WTC11 (cell line): ENCODE results near the gene HMGXB4. TPM values are rescaled to one million over a fixed set of nuclear protein-coding genes. Genes with fewer than 3 reads are reported as not detected.

Experiments
- ATAC-seq: fragments of 200-7000 bp; cut with Tn5 transposase; 2 replicates; pipeline ENCODE4 v1.10.0; 2021; ENCODE audit warnings: mild to moderate bottlenecking, moderate library complexity
- CTCF ChIA-PET: fragments of 300-600 bp; sonication (Branson Sonifier 250); formaldehyde crosslinking; loops from one replicate; lab custom pipeline; 2021; ENCODE audit warnings: antibody characterized with exemption; lab: Charles Lee
- POLR2A ChIA-PET: fragments of 350-600 bp; sonication (Branson Sonifier 250); formaldehyde crosslinking; loops from one replicate; lab custom pipeline; 2021; ENCODE audit warnings: antibody characterized with exemption; lab: Charles Lee
- DNase-seq: peaks from one replicate; pipeline ENCODE4 v3.0.0; 2021; ENCODE audit warnings: low spot score
- H3K27ac Mint-ChIP-seq: 2 replicates; pipeline ENCODE4 v1.8.0; 2021; ENCODE audit warnings: mixed read lengths
- H3K27me3 Mint-ChIP-seq: 2 replicates; pipeline ENCODE4 v1.8.0; 2021; ENCODE audit warnings: low read depth, mild to moderate bottlenecking, moderate library complexity, mixed read lengths
- H3K36me3 Mint-ChIP-seq: 2 replicates; pipeline ENCODE4 v1.8.0; 2021; ENCODE audit warnings: mixed read lengths
- H3K4me1 Mint-ChIP-seq: 2 replicates; pipeline ENCODE4 v1.8.0; 2022; ENCODE audit warnings: mixed read lengths
- H3K4me3 Mint-ChIP-seq: 2 replicates; pipeline ENCODE4 v1.8.0; 2021; ENCODE audit warnings: mild to moderate bottlenecking, moderate library complexity, mixed read lengths
- H3K9me3 Mint-ChIP-seq: 2 replicates; pipeline ENCODE4 v1.8.0; 2021; ENCODE audit warnings: mixed read lengths
- CREB1 ChIP-seq: sonication (generic); formaldehyde crosslinking; IDR thresholded peaks from 2 replicates; pipeline ENCODE4 v1.8.0; 2023; ENCODE audit warnings: mild to moderate bottlenecking, missing genetic modification reagents
- CTCF ChIP-seq: fragments of 200-600 bp; IDR thresholded peaks from 2 replicates; pipeline ENCODE4 v1.8.0; 2022; ENCODE audit warnings: antibody characterized with exemption
- ETV6 ChIP-seq: sonication (generic); formaldehyde crosslinking; IDR thresholded peaks from 2 replicates; pipeline ENCODE4 v1.8.1; 2022; ENCODE audit warnings: mild to moderate bottlenecking, missing genetic modification reagents
- FOXJ3 ChIP-seq: sonication (generic); formaldehyde crosslinking; IDR thresholded peaks from 2 replicates; pipeline ENCODE4 v1.9.0; 2021; ENCODE audit warnings: missing genetic modification reagents, mild to moderate bottlenecking, borderline replicate concordance
- FOXK1 ChIP-seq: sonication (generic); formaldehyde crosslinking; IDR thresholded peaks from 2 replicates; pipeline ENCODE4 v1.8.0; 2022; ENCODE audit warnings: mild to moderate bottlenecking, moderate library complexity, missing genetic modification reagents
- FOXP1 ChIP-seq: sonication (generic); formaldehyde crosslinking; IDR thresholded peaks from 2 replicates; pipeline ENCODE4 v1.8.0; 2022; ENCODE audit warnings: missing genetic modification reagents, mild to moderate bottlenecking, moderate library complexity, borderline replicate concordance
- HMGA2 ChIP-seq: fragments of 250-450 bp; sonication (Bioruptor Pico); IDR thresholded peaks from 2 replicates; pipeline ENCODE4 v1.4.0; 2021; ENCODE audit warnings: mild to moderate bottlenecking, moderate library complexity
- IRF1 ChIP-seq: sonication (generic); formaldehyde crosslinking; IDR thresholded peaks from 2 replicates; pipeline ENCODE4 v1.8.0; 2023; ENCODE audit warnings: missing genetic modification reagents
- IRF2 ChIP-seq: sonication (generic); formaldehyde crosslinking; IDR thresholded peaks from 2 replicates; pipeline ENCODE4 v1.8.0; 2022; ENCODE audit warnings: low read depth, missing genetic modification reagents, borderline replicate concordance
- JAZF1 ChIP-seq: fragments of 250-450 bp; sonication (Bioruptor Pico); IDR thresholded peaks from 2 replicates; pipeline ENCODE4 v1.9.0; 2021; ENCODE audit warnings: moderate library complexity, mild to moderate bottlenecking, inconsistent platforms
- KAT7 ChIP-seq: sonication (generic); formaldehyde crosslinking; IDR thresholded peaks from 2 replicates; pipeline ENCODE4 v1.8.1; 2023; ENCODE audit warnings: missing genetic modification reagents, mild to moderate bottlenecking, borderline replicate concordance
- MXD4 ChIP-seq: fragments of 250-450 bp; sonication (Bioruptor Pico); IDR thresholded peaks from 2 replicates; pipeline ENCODE4 v1.8.0; 2021; ENCODE audit warnings: mild to moderate bottlenecking, moderate library complexity, borderline replicate concordance
- MYBL2 ChIP-seq: sonication (generic); formaldehyde crosslinking; IDR thresholded peaks from 2 replicates; pipeline ENCODE4 v1.8.1; 2023; ENCODE audit warnings: mild to moderate bottlenecking, moderate library complexity, missing genetic modification reagents
- NFATC4 ChIP-seq: fragments of 250-450 bp; sonication (Bioruptor Pico); IDR thresholded peaks from 2 replicates; pipeline ENCODE4 v1.9.0; 2021; ENCODE audit warnings: mild to moderate bottlenecking
- PRDM15 ChIP-seq: sonication (generic); formaldehyde crosslinking; IDR thresholded peaks from 2 replicates; pipeline ENCODE4 v1.8.0; 2022; ENCODE audit warnings: missing genetic modification reagents
- PRRX2 ChIP-seq: fragments of 250-450 bp; sonication (Bioruptor Pico); IDR thresholded peaks from 2 replicates; pipeline ENCODE4 v1.8.0; 2021; ENCODE audit warnings: mild to moderate bottlenecking
- RORB ChIP-seq: fragments of 250-450 bp; sonication (Bioruptor Pico); IDR thresholded peaks from 2 replicates; pipeline ENCODE4 v1.9.0; 2021; ENCODE audit warnings: mild to moderate bottlenecking
- SMAD4 ChIP-seq: sonication (generic); formaldehyde crosslinking; IDR thresholded peaks from 2 replicates; pipeline ENCODE4 v1.8.0; 2022; ENCODE audit warnings: mild to moderate bottlenecking, missing genetic modification reagents
- SOX15 ChIP-seq: fragments of 250-450 bp; sonication (Bioruptor Pico); IDR thresholded peaks from 2 replicates; pipeline ENCODE4 v1.9.0; 2021; ENCODE audit warnings: mild to moderate bottlenecking
- TCF7 ChIP-seq: sonication (generic); formaldehyde crosslinking; IDR thresholded peaks from 2 replicates; pipeline ENCODE4 v1.8.0; 2022; ENCODE audit warnings: mild to moderate bottlenecking, low read depth, missing genetic modification reagents, moderate library complexity
- TEAD4 ChIP-seq: sonication (generic); formaldehyde crosslinking; IDR thresholded peaks from 2 replicates; pipeline ENCODE4 v1.8.0; 2022; ENCODE audit warnings: mild to moderate bottlenecking, missing genetic modification reagents
- ZMAT4 ChIP-seq: fragments of 250-450 bp; sonication (Bioruptor Pico); IDR thresholded peaks from 2 replicates; pipeline ENCODE4 v1.9.0; 2021; ENCODE audit warnings: mild to moderate bottlenecking
- ZNF219 ChIP-seq: sonication (generic); formaldehyde crosslinking; IDR thresholded peaks from 2 replicates; pipeline ENCODE4 v1.8.0; 2023; ENCODE audit warnings: missing genetic modification reagents, mild to moderate bottlenecking, borderline replicate concordance
- ZNF263 ChIP-seq: sonication (generic); formaldehyde crosslinking; IDR thresholded peaks from 2 replicates; pipeline ENCODE4 v1.8.1; 2022; ENCODE audit warnings: low read depth, mild to moderate bottlenecking, moderate library complexity, missing genetic modification reagents
- ZNF281 ChIP-seq: sonication (generic); formaldehyde crosslinking; IDR thresholded peaks from 2 replicates; pipeline ENCODE4 v1.8.0; 2023; ENCODE audit warnings: mild to moderate bottlenecking, missing genetic modification reagents
- ZNF396 ChIP-seq: fragments of 250-450 bp; sonication (Bioruptor Pico); IDR thresholded peaks from 2 replicates; pipeline ENCODE4 v1.8.0; 2021; ENCODE audit warnings: mild to moderate bottlenecking, moderate library complexity, borderline replicate concordance
- ZNF671 ChIP-seq: fragments of 250-450 bp; sonication (Bioruptor Pico); IDR thresholded peaks from 2 replicates; pipeline ENCODE4 v1.8.0; 2021; ENCODE audit warnings: mild to moderate bottlenecking
- total RNA-seq: library from RNA; stranded (reverse); gene quantifications from 3 replicates; pipeline ENCODE4 v1.2.3, GENCODE V29; 2021

HMGXB4 gene
- total RNA-seq, 1 experiment from 2014 or later = 42.1 TPM

GRCh38 chr22:35219012-35219411 is 38.3 kb upstream of the HMGXB4 start:
- ChIA-PET CTCF (interaction anchor here (3.0 kb wide), 1 partner anchor 12 kb away, joined by 14 read pairs; no protein-coding TSS in a partner anchor), POLR2A (no interaction called here)
- Mint-ChIP-seq H3K27ac (no peak overlapping the region), H3K4me3 (no peak overlapping the region), H3K36me3 (no peaks in the 10 kb centered on the region), H3K27me3 (no peaks in the 10 kb centered on the region; the same call in none of the 2 replicates), H3K9me3 (peaks cover 11% of the 10 kb centered on the region), H3K4me1 (no peaks in the 10 kb centered on the region)
- no peak for TF ChIP-seq HMGA2 (CRISPR knock-in tag)
- TF ChIP-seq NFATC4 (CRISPR knock-in tag) = no peak
- TF ChIP-seq TCF7 = no peak
- no peak for TF ChIP-seq RORB
- no peak for TF ChIP-seq ETV6 (CRISPR knock-in tag)
- TF ChIP-seq MYBL2 = no peak
- no peak for TF ChIP-seq TEAD4 (CRISPR knock-in tag)
- no peak for TF ChIP-seq MXD4 (CRISPR knock-in tag)
- no peak for TF ChIP-seq JAZF1 (CRISPR knock-in tag)
- no peak for TF ChIP-seq ZNF281 (CRISPR knock-in tag)
- no peak for TF ChIP-seq PRRX2 (CRISPR knock-in tag)
- TF ChIP-seq KAT7 (CRISPR knock-in tag) = no peak
- TF ChIP-seq SOX15 (CRISPR knock-in tag) = no peak
- TF ChIP-seq ZNF396 (CRISPR knock-in tag) = no peak
- no peak for TF ChIP-seq FOXJ3 (CRISPR knock-in tag)
- TF ChIP-seq ZNF671 (CRISPR knock-in tag) = no peak
- no peak for TF ChIP-seq IRF1
- no peak for TF ChIP-seq IRF2 (CRISPR knock-in tag)
- no peak for TF ChIP-seq CREB1
- TF ChIP-seq PRDM15 (CRISPR knock-in tag) = no peak
- ATAC-seq (no peak), DNase-seq (no peak)

- ChIA-PET POLR2A (no interaction called here), CTCF (interaction anchor here (1.3 to 4.7 kb wide), 2 partner anchors 11 to 70 kb away, joined by 5 to 30 read pairs; no protein-coding TSS in a partner anchor)
- no peak overlapping the region for H3K4me3 Mint-ChIP-seq
- H3K27me3 Mint-ChIP-seq = peaks cover 3% of the 10 kb centered on the region
- H3K27ac Mint-ChIP-seq = no peak overlapping the region
- H3K36me3 Mint-ChIP-seq = no peaks in the 10 kb centered on the region
- peaks cover 6% of the 10 kb centered on the region; the same call in 1 of the 2 replicates for H3K9me3 Mint-ChIP-seq
- no peak for DNase-seq
- ATAC-seq = no peak
- no peaks in the 10 kb centered on the region for H3K4me1 Mint-ChIP-seq
- TF ChIP-seq ZNF263 (no peak), FOXK1 (CRISPR knock-in tag) (no peak), CTCF (no peak), ZNF219 (CRISPR knock-in tag) (no peak), ZMAT4 (no peak), SMAD4 (no peak), FOXP1 (CRISPR knock-in tag) (no peak)
These were observed 37.1 kb upstream of the HMGXB4 start for GRCh38 chr22:35220221-35220620.
